ENCODE measurements around the gene NPBWR2.

DNA sequence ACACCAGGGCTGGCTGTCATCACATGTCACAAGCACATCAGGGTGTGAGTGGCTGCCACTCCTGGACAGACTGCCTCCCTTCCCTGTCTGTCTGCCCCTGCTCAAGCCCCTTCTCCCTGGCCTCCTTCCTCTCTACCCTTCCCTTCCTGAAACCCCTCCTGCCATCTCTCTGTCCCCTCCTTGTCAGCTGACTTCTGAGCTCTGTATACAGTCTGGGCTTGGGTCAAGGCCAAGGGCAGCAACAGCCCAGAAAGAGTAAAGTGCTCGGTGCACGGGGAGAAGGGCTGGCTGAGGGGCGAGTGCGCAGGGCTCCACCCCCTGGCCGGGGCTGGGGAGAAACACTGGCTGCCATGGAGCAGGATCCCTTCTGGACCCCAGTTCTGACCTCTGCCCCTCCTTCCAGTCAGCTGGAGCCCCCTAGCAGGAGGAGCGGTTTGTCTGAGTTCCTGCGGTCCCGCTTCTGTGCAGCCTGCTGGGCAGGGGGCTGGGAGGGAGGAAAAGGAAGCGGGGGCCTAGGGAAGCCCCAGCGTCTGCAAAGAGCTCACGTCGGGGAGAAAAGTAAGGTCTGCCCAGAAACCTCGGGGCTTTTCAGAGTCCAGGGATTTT lies 25.1 kb downstream of the NPBWR2 start:
- TF ChIP-seq, protein P1, sequence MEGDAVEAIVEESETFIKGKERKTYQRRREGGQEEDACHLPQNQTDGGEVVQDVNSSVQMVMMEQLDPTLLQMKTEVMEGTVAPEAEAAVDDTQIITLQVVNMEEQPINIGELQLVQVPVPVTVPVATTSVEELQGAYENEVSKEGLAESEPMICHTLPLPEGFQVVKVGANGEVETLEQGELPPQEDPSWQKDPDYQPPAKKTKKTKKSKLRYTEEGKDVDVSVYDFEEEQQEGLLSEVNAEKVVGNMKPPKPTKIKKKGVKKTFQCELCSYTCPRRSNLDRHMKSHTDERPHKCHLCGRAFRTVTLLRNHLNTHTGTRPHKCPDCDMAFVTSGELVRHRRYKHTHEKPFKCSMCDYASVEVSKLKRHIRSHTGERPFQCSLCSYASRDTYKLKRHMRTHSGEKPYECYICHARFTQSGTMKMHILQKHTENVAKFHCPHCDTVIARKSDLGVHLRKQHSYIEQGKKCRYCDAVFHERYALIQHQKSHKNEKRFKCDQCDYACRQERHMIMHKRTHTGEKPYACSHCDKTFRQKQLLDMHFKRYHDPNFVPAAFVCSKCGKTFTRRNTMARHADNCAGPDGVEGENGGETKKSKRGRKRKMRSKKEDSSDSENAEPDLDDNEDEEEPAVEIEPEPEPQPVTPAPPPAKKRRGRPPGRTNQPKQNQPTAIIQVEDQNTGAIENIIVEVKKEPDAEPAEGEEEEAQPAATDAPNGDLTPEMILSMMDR (IDR thresholded peaks at IDR 0.05) = no peak
- no peak for TF ChIP-seq POLR2A (IDR thresholded peaks at IDR 0.05)
